Naive B cell (primary cell): ENCODE results near the gene COL6A2. TPM values are rescaled to one million over a fixed set of nuclear protein-coding genes. Genes with fewer than 3 reads are reported as not detected.

Experiments
- ATAC-seq, 2 donors: fragments of 150-1000 bp; cut with Tn5 transposase; 2 replicates each; pipeline ENCODE4 v1.10.0; 2021; ENCODE audit warnings: low read depth in 2 of 2, mild to moderate bottlenecking in 2 of 2, moderate library complexity in 2 of 2
- DNase-seq: peaks from one replicate; pipeline ENCODE4 v3.0.0; 2022
- H3K27ac Mint-ChIP-seq, 6 donors: one replicate each; pipeline ENCODE4 v1.8.0; 2020 to 2022; ENCODE audit warnings: mild to moderate bottlenecking in 6 of 6, mixed read lengths in 6 of 6, moderate library complexity in 5 of 6, inconsistent platforms in 2 of 6
- H3K27me3 Mint-ChIP-seq, 3 donors: one replicate each; pipeline ENCODE4 v1.8.0; 2021 to 2022; ENCODE audit warnings: mixed read lengths in 3 of 3, mild to moderate bottlenecking in 1 of 3
- H3K36me3 Mint-ChIP-seq, 2 donors: one replicate each; pipeline ENCODE4 v1.8.0; 2020 to 2022; ENCODE audit warnings: mixed read lengths in 2 of 2, inconsistent platforms in 1 of 2, mild to moderate bottlenecking in 1 of 2
- H3K4me1 Mint-ChIP-seq, 3 donors: one replicate each; pipeline ENCODE4 v1.8.0; 2020 to 2022; ENCODE audit warnings: mixed read lengths in 3 of 3, inconsistent platforms in 1 of 3, mild to moderate bottlenecking in 1 of 3, moderate library complexity in 1 of 3
- H3K4me3 Mint-ChIP-seq, 8 donors: one replicate each; pipeline ENCODE4 v1.8.0; 2020 to 2022; ENCODE audit warnings: mild to moderate bottlenecking in 8 of 8, mixed read lengths in 8 of 8, moderate library complexity in 8 of 8, inconsistent platforms in 2 of 8
- H3K9me3 Mint-ChIP-seq, 7 donors: one replicate each; pipeline ENCODE4 v1.8.0; 2020 to 2022; ENCODE audit warnings: mixed read lengths in 7 of 7, mild to moderate bottlenecking in 5 of 7, inconsistent platforms in 2 of 7, moderate library complexity in 1 of 7
- polyA plus RNA-seq, 6 donors: library from polyadenylated mRNA; unstranded; fragments of 300-500 nt; fragmentation: Illumina TruSeq; gene quantifications; one replicate each; pipeline ENCODE4 v1.2.3, GENCODE V29; 2021; ENCODE audit warnings: low read depth in 6 of 6

COL6A2 gene
- polyA plus RNA-seq, 6 donors from 2014 or later, result 0.16 to 0.56 (median 0.17) TPM; not detected in 2

- ATAC-seq, result no peak
- Mint-ChIP-seq H3K27me3 (peaks cover 11 to 23% (median 14%) of the 10 kb centered on the region in 3 donors), H3K4me1 (no peaks in the 10 kb centered on the region), H3K4me3 (no peak overlapping the region), H3K9me3 (peaks cover 0 to 4% (median 0%) of the 10 kb centered on the region in 7 donors), H3K36me3 (no peaks in the 10 kb centered on the region), H3K27ac (no peak overlapping the region)
- DNase-seq, result no peak
Measured at GRCh38 chr21:46077674-46078101, 20.2 kb upstream of the COL6A2 start.

- Mint-ChIP-seq H3K4me3 (peak overlapping the region in 1 of 8 donors; percentile 59), H3K4me1 (no peaks in the 10 kb centered on the region), H3K27me3 (peaks cover 5 to 22% (median 14%) of the 10 kb centered on the region in 3 donors), H3K36me3 (no peaks in the 10 kb centered on the region), H3K9me3 (peaks cover 0 to 4% (median 0%) of the 10 kb centered on the region in 7 donors), H3K27ac (no peak overlapping the region)
- DNase-seq (no peak), ATAC-seq (no peak)
Measured at GRCh38 chr21:46078322-46078977, 19.5 kb upstream of the COL6A2 start.

GRCh38 chr21:46078978-46079351, 18.9 kb upstream of the COL6A2 start:
- H3K27ac Mint-ChIP-seq, result no peak overlapping the region
- no peaks in the 10 kb centered on the region for H3K36me3 Mint-ChIP-seq
- DNase-seq (no peak), ATAC-seq (no peak)
- peaks cover under 1 to 22% (median 14%) of the 10 kb centered on the region in 3 donors for H3K27me3 Mint-ChIP-seq
- peaks cover 0 to 4% (median 0%) of the 10 kb centered on the region in 7 donors for H3K9me3 Mint-ChIP-seq
- H3K4me1 Mint-ChIP-seq, result no peaks in the 10 kb centered on the region
- H3K4me3 Mint-ChIP-seq, result no peak overlapping the region

- H3K4me1 Mint-ChIP-seq, result no peaks in the 10 kb centered on the region
- no peaks in the 10 kb centered on the region for H3K36me3 Mint-ChIP-seq
- DNase-seq (no peak), ATAC-seq (no peak)
- H3K27ac Mint-ChIP-seq, result peak overlapping the region in 1 of 6 donors; percentile 42
- H3K27me3 Mint-ChIP-seq, result peaks cover 0 to 22% (median 14%) of the 10 kb centered on the region in 3 donors
- peaks cover 0 to 4% (median 0%) of the 10 kb centered on the region in 7 donors for H3K9me3 Mint-ChIP-seq
- H3K4me3 Mint-ChIP-seq, result no peak overlapping the region
Measured at GRCh38 chr21:46079352-46080170, 18.4 kb upstream of the COL6A2 start.

- ATAC-seq, result no peak
- Mint-ChIP-seq H3K27ac (no peak overlapping the region), H3K4me3 (no peak overlapping the region), H3K4me1 (no peaks in the 10 kb centered on the region), H3K9me3 (peaks cover 0 to 4% (median 0%) of the 10 kb centered on the region in 7 donors), H3K27me3 (peaks cover 0 to 17% (median 9%) of the 10 kb centered on the region in 3 donors), H3K36me3 (no peaks in the 10 kb centered on the region)
- no peak for DNase-seq
Measured at GRCh38 chr21:46080171-46081021, 17.5 kb upstream of the COL6A2 start.

- DNase-seq (no peak), ATAC-seq (no peak)
- H3K27me3 Mint-ChIP-seq, result peaks cover 0 to 15% (median 8%) of the 10 kb centered on the region in 3 donors
- no peak overlapping the region for H3K4me3 Mint-ChIP-seq
- H3K4me1 Mint-ChIP-seq, result no peaks in the 10 kb centered on the region
- H3K36me3 Mint-ChIP-seq, result no peaks in the 10 kb centered on the region
- H3K9me3 Mint-ChIP-seq, result peaks cover 0 to 8% (median 4%) of the 10 kb centered on the region in 7 donors
- no peak overlapping the region for H3K27ac Mint-ChIP-seq
Measured at GRCh38 chr21:46081022-46081861, 16.7 kb upstream of the COL6A2 start.

GRCh38 chr21:46081862-46082712, 15.8 kb upstream of the COL6A2 start:
- H3K4me1 Mint-ChIP-seq, result no peaks in the 10 kb centered on the region
- peaks cover 0 to 7% of the 10 kb centered on the region in 2 donors for H3K36me3 Mint-ChIP-seq
- peaks cover 4 to 13% (median 6%) of the 10 kb centered on the region in 3 donors for H3K27me3 Mint-ChIP-seq
- ATAC-seq (no peak), DNase-seq (no peak)
- H3K9me3 Mint-ChIP-seq, result peaks cover 5 to 15% (median 9%) of the 10 kb centered on the region in 7 donors
- H3K27ac Mint-ChIP-seq, result peak overlapping the region in 1 of 6 donors; percentile 60
- H3K4me3 Mint-ChIP-seq, result no peak overlapping the region

- DNase-seq (no peak), ATAC-seq (no peak)
- Mint-ChIP-seq H3K4me1 (no peaks in the 10 kb centered on the region), H3K36me3 (peaks cover 0 to 12% of the 10 kb centered on the region in 2 donors), H3K27ac (peak overlapping the region in 1 of 6 donors; percentile 60), H3K4me3 (no peak overlapping the region), H3K9me3 (peaks cover 5 to 20% (median 12%) of the 10 kb centered on the region in 7 donors), H3K27me3 (peaks cover 0 to 8% (median 6%) of the 10 kb centered on the region in 3 donors)
Measured at GRCh38 chr21:46082713-46082962, 15.3 kb upstream of the COL6A2 start.

- H3K27me3 Mint-ChIP-seq, result peaks cover 0 to 9% (median 8%) of the 10 kb centered on the region in 3 donors
- H3K36me3 Mint-ChIP-seq, result peaks cover 0 to 12% of the 10 kb centered on the region in 2 donors
- H3K27ac Mint-ChIP-seq, result no peak overlapping the region
- DNase-seq (no peak), ATAC-seq (no peak)
- H3K4me1 Mint-ChIP-seq, result no peaks in the 10 kb centered on the region
- H3K4me3 Mint-ChIP-seq, result no peak overlapping the region
- peaks cover 5 to 24% (median 16%) of the 10 kb centered on the region in 7 donors for H3K9me3 Mint-ChIP-seq
Measured at GRCh38 chr21:46082963-46083790, 14.7 kb upstream of the COL6A2 start.

- ATAC-seq (no peak), DNase-seq (no peak)
- no peaks in the 10 kb centered on the region for H3K4me1 Mint-ChIP-seq
- H3K9me3 Mint-ChIP-seq, result peaks cover 5 to 32% (median 22%) of the 10 kb centered on the region in 7 donors
- H3K27me3 Mint-ChIP-seq, result peaks cover 0 to 13% (median 8%) of the 10 kb centered on the region in 3 donors
- peaks cover 0 to 12% of the 10 kb centered on the region in 2 donors for H3K36me3 Mint-ChIP-seq
- H3K27ac Mint-ChIP-seq, result no peak overlapping the region
- no peak overlapping the region for H3K4me3 Mint-ChIP-seq
Measured at GRCh38 chr21:46083791-46084561, 13.9 kb upstream of the COL6A2 start.

GRCh38 chr21:46084709-46085108, 13.2 kb upstream of the COL6A2 start:
- H3K27ac Mint-ChIP-seq, result no peak overlapping the region
- H3K36me3 Mint-ChIP-seq, result peaks cover 0 to 12% of the 10 kb centered on the region in 2 donors
- ATAC-seq, result no peak
- H3K9me3 Mint-ChIP-seq, result peaks cover 5 to 39% (median 22%) of the 10 kb centered on the region in 7 donors
- peaks cover 0 to 13% (median 8%) of the 10 kb centered on the region in 3 donors for H3K27me3 Mint-ChIP-seq
- DNase-seq, result no peak
- no peaks in the 10 kb centered on the region for H3K4me1 Mint-ChIP-seq
- no peak overlapping the region for H3K4me3 Mint-ChIP-seq
